Ovary (tissue), 9 donors: ENCODE results near the gene USP31. TPM values are rescaled to one million over a fixed set of nuclear protein-coding genes. Genes with fewer than 3 reads are reported as not detected.

Experiments
- DNase-seq, 5 donors: peaks; one replicate each; pipeline ENCODE4 v3.0.0-alpha.2; 2019 to 2020
- H3K27ac ChIP-seq, 2 donors: fragments of 200-600 bp; one replicate each; pipeline versions ENCODE4 v1.5.1 to v1.8.0; 2019 to 2022
- H3K27me3 ChIP-seq: fragments of 200-600 bp; one replicate; pipeline ENCODE4 v1.8.0; 2022
- H3K36me3 ChIP-seq: fragments of 200-600 bp; sonication (generic); one replicate; pipeline ENCODE4 v1.5.1; 2019
- H3K4me1 ChIP-seq: one replicate; pipeline ENCODE4 v1.8.1; 2013; ENCODE audit warnings: mild to moderate bottlenecking, moderate library complexity; ENCODE audit not compliant: insufficient read depth
- H3K4me3 ChIP-seq: fragments of 200-600 bp; sonication (generic); one replicate; pipeline ENCODE4 v1.5.1; 2017
- H3K9me3 ChIP-seq, 2 donors: fragments of 200-600 bp in 1 of 2; sonication (generic) in 1 of 2; one replicate each; pipeline versions ENCODE4 v1.5.1 to v1.8.1; 2013 to 2019; ENCODE audit warnings: mild to moderate bottlenecking in 1 of 2, moderate library complexity in 1 of 2
- EP300 ChIP-seq: sonication (generic); formaldehyde crosslinking; IDR thresholded peaks from one replicate; pipeline ENCODE4 v1.6.1; 2017; ENCODE audit warnings: antibody characterized with exemption
- POLR2A ChIP-seq: fragments of 450-650 bp; IDR thresholded peaks from one replicate; pipeline ENCODE4 v1.6.1; 2017; ENCODE audit warnings: antibody characterized with exemption, mild to moderate bottlenecking, moderate library complexity
- WGBS, 3 donors: extraction: QIAGEN DNeasy Blood & Tissue Kit in 1 of 3; methylation state at CpG; one replicate each; pipeline versions ENCODE4 v1.1.5 to v1.1.7; 2013 to 2017; 5-methylcytosine and 5-hydroxymethylcytosine counted together
- intact Hi-C, 4 donors: fragments of 100-400 bp; cut with DNase I; formaldehyde crosslinking; loops; one replicate each; pipeline versions ENCODE4 v1.11.0 to v1.15.1; 2022 to 2023
- polyA plus RNA-seq, 2 donors: library from polyadenylated mRNA; stranded (reverse); fragments of 200-250 nt in 1 of 2; fragments of 350-450 nt in 1 of 2; fragmentation: Illumina TruSeq in 1 of 2; extraction: RNeasy Lipid Tissue Mini Kit (QIAGEN cat#74804) in 1 of 2; gene quantifications; one replicate each; pipeline ENCODE4 v1.2.3, GENCODE V29; 2013 to 2014
- total RNA-seq, 7 donors: library from RNA; depleted of rRNA in 2 of 7; stranded (reverse); fragments of >200 nt in 2 of 7; fragmentation: NEBNext Ultra II Directional in 3 of 7; extraction: Animal tissue kit (Norgen Biotek cat#: 25700) in 3 of 7; gene quantifications; one replicate each; pipeline versions ENCODE4 v1.1.0 to v1.2.4, GENCODE V29; 2016 to 2023
- TF ChIP-seq, protein P1 (sequence below), 3 donors: fragments of 450-650 bp in 2 of 3; fragments of 200-600 bp in 1 of 3; IDR thresholded peaks; one replicate each; pipeline versions ENCODE4 v1.5.1 to v1.8.0; 2016 to 2022; ENCODE audit warnings: antibody characterized with exemption in 3 of 3, mild to moderate bottlenecking in 1 of 3
- donor health status: DM: no; HTN: no; CAD: no; lungs with moderate emphysema.
- donor health status: DM: no; HTN: no; CAD: no.
- donor health status: Bipolar disorder and iron deficiency.
- donor health status: DM: yes; HTN: yes; CAD: no.
- donor health status: DM: no; HTN: no; CAD: no.
- donor health status: DM: yes; HTN: yes; CAD: no.

The USP31 gene
- total and polyA plus RNA-seq, 9 donors: 1.5 to 10.6 (median 7.3) TPM

GRCh38 chr16:23128056-23128455, 21.2 kb downstream of the USP31 start:
- Histone ChIP-seq H3K36me3 (no peaks in the 10 kb centered on the region), H3K9me3 (no peaks in the 10 kb centered on the region), H3K27me3 (no peaks in the 10 kb centered on the region), H3K4me1 (peaks cover 4% of the 10 kb centered on the region), H3K4me3 (no peak overlapping the region), H3K27ac (no peak overlapping the region)
- TF ChIP-seq EP300 (no peak), POLR2A (no peak)
- TF ChIP-seq, protein P1, sequence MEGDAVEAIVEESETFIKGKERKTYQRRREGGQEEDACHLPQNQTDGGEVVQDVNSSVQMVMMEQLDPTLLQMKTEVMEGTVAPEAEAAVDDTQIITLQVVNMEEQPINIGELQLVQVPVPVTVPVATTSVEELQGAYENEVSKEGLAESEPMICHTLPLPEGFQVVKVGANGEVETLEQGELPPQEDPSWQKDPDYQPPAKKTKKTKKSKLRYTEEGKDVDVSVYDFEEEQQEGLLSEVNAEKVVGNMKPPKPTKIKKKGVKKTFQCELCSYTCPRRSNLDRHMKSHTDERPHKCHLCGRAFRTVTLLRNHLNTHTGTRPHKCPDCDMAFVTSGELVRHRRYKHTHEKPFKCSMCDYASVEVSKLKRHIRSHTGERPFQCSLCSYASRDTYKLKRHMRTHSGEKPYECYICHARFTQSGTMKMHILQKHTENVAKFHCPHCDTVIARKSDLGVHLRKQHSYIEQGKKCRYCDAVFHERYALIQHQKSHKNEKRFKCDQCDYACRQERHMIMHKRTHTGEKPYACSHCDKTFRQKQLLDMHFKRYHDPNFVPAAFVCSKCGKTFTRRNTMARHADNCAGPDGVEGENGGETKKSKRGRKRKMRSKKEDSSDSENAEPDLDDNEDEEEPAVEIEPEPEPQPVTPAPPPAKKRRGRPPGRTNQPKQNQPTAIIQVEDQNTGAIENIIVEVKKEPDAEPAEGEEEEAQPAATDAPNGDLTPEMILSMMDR (IDR thresholded peaks at IDR 0.05): no peak
- 75 to 88% (median 79%) methylated on average over 5 of the region's 5 CpGs for WGBS, 3 donors
- no peak for DNase-seq
- intact Hi-C loops: no loop called here

DNA sequence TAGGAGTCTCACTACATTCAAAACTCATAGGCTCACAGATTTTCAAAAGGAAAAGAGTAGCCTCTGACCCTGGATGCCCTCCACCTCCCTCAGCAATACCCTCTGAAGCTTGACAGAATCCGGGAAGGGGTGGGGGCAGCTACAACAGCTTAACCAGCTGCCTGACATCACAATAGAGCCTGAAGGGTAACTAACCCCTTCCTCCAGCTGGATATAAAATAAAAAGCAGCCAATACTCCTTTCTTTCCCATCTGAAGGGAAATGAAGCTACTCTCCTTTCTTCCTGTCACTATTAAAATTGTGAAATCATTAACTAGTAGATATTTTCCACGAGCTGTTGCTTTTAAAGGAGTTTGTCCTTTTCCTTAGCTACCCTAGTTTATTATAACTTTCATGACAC, 24.0 kb downstream of the USP31 start:
- no peaks in the 10 kb centered on the region for H3K9me3 ChIP-seq
- H3K4me3 ChIP-seq: no peak overlapping the region
- intact Hi-C loops: no loop called here
- no peaks in the 10 kb centered on the region for H3K36me3 ChIP-seq
- 15 to 23% (median 23%) methylated on average over 2 of the region's 2 CpGs for WGBS, 3 donors
- no peak for TF ChIP-seq EP300
- no peak overlapping the region for H3K27ac ChIP-seq
- peaks cover 1% of the 10 kb centered on the region for H3K4me1 ChIP-seq
- H3K27me3 ChIP-seq: no peaks in the 10 kb centered on the region
- DNase-seq: no peak

GRCh38 chr16:23124315-23124714, 24.9 kb downstream of the USP31 start:
- TF ChIP-seq EP300: no peak
- no peak for TF ChIP-seq POLR2A
- TF ChIP-seq, protein P1 (IDR thresholded peaks at IDR 0.05): no peak
- no peak for DNase-seq
- H3K4me1 ChIP-seq: peaks cover 3% of the 10 kb centered on the region
- no peak overlapping the region for H3K4me3 ChIP-seq
- intact Hi-C loops: no loop called here
- no peaks in the 10 kb centered on the region for H3K9me3 ChIP-seq
- H3K27ac ChIP-seq: no peak overlapping the region
- WGBS, 3 donors: 76 to 86% (median 81%) methylated on average over 8 of the region's 8 CpGs
- H3K27me3 ChIP-seq: no peaks in the 10 kb centered on the region
- no peaks in the 10 kb centered on the region for H3K36me3 ChIP-seq

- DNase-seq: no peak
- no peak overlapping the region for H3K27ac ChIP-seq
- intact Hi-C loops: no loop called here
- peaks cover 5% of the 10 kb centered on the region for H3K4me1 ChIP-seq
- no peak overlapping the region for H3K4me3 ChIP-seq
- no peaks in the 10 kb centered on the region for H3K27me3 ChIP-seq
- no peaks in the 10 kb centered on the region for H3K36me3 ChIP-seq
- H3K9me3 ChIP-seq: no peaks in the 10 kb centered on the region
- TF ChIP-seq EP300: no peak
- TF ChIP-seq, protein P1 (IDR thresholded peaks at IDR 0.05): no peak
- TF ChIP-seq POLR2A: no peak
- WGBS, 3 donors: 66 to 94% (median 92%) methylated on average over 5 of the region's 5 CpGs
These were observed 27.1 kb downstream of the USP31 start for GRCh38 chr16:23122144-23122543.

- H3K4me3 ChIP-seq: no peak overlapping the region
- 45 to 80% (median 60%) methylated on average over 3 of the region's 3 CpGs for WGBS, 3 donors
- intact Hi-C loops: no loop called here
- H3K36me3 ChIP-seq: no peaks in the 10 kb centered on the region
- no peaks in the 10 kb centered on the region for H3K9me3 ChIP-seq
- no peak overlapping the region for H3K27ac ChIP-seq
- no peaks in the 10 kb centered on the region for H3K27me3 ChIP-seq
- no peak for DNase-seq
- H3K4me1 ChIP-seq: peaks cover 5% of the 10 kb centered on the region
- TF ChIP-seq, protein P1 (IDR thresholded peaks at IDR 0.05): no peak
- TF ChIP-seq EP300 (no peak), POLR2A (no peak)
These were observed 28.2 kb downstream of the USP31 start for GRCh38 chr16:23121024-23121423.
